ENCODE results near the gene MEOX1.

- TF ChIP-seq CTCF (IDR thresholded peaks at IDR 0.05; ENCODE audit: low read length) (no peak), EZH2 (optimal IDR thresholded peaks at IDR 0.05; ENCODE audit: low read depth, low read length) (no peak)
Observed at GRCh38 chr17:43627653-43628052, 34.1 kb downstream of the MEOX1 start.
